T-helper 1 cell treated with Interleukin-12 subunit alpha and Interleukin-12 subunit beta and Interleukin-4 antibody, amounts not matched to agents 30 μg/mL and 1 μg/mL, for 36 hours (primary cell): Measurements from ENCODE around the gene AKR1E2.

ENCODE experiments used
- H3K27ac Mint-ChIP-seq: one replicate; pipeline ENCODE4 v1.8.0; 2021; ENCODE audit warnings: mild to moderate bottlenecking, mixed read lengths
- H3K27me3 Mint-ChIP-seq: one replicate; pipeline ENCODE4 v1.8.0; 2021; ENCODE audit warnings: low read depth, mixed read lengths
- H3K36me3 Mint-ChIP-seq: one replicate; pipeline ENCODE4 v1.8.0; 2021; ENCODE audit warnings: low read depth, mixed read lengths
- H3K4me1 Mint-ChIP-seq: one replicate; pipeline ENCODE4 v1.8.0; 2021; ENCODE audit warnings: low read depth, mixed read lengths
- H3K4me3 Mint-ChIP-seq: one replicate; pipeline ENCODE4 v1.8.0; 2021; ENCODE audit warnings: mild to moderate bottlenecking, moderate library complexity, mixed read lengths
- H3K9me3 Mint-ChIP-seq: one replicate; pipeline ENCODE4 v1.8.0; 2021; ENCODE audit warnings: mixed read lengths

AKR1E2 gene

DNA sequence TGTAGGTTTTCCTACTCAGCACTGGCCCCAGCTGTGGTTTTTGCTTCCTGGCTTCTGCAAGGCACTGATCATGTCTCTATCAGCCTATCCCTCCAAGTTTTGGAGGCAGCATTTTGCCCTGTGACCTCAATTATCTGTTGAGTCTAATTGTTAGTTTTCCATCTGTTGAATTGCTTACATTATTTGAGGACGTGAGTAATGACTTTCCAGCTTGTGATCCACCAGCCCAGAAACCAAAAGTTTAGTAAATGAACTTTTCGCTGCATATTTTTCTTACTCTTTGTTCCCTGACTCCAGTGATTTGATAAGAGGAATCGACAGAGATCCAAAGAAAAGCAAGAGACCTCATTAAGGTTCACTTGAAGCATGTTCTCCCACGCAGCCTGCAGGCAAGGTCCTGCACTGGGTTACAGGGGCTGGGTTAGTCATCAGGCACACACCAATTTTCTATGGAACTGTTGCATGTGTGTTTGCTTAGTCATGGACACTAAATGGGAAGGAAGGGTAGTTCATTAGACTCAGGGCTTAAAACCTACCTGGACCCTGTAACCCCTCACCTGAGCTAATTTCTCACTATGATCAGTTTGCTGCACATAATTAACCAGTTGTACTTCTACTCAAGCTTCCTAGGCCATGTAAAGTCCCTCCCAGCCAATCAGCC is 57.2 kb downstream of the AKR1E2 start:
- Mint-ChIP-seq H3K27ac (no peak overlapping the region), H3K4me3 (no peak overlapping the region), H3K27me3 (no peaks in the 10 kb centered on the region), H3K9me3 (no peaks in the 10 kb centered on the region), H3K36me3 (no peaks in the 10 kb centered on the region), H3K4me1 (peaks cover 6% of the 10 kb centered on the region)

DNA sequence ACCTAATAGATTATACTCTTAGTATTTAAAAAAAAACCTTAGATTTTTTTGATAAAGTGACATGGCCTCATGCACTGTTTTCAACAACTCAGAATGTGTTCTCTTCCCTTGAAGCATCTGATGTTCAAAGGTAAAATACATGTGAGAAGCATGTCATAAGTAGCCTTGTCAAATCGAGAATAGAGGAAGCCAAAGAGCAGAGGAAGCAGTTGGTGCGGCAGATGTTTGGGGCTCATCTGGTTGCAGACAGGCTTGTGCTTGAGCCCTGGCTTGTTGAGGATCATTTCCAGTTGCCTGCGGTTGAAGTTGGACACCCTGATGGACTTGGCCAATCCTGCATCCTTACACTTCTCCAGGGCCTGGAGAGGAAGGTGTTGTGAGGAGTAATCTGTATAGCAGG is 59.2 kb downstream of the AKR1E2 start:
- Mint-ChIP-seq H3K9me3 (no peaks in the 10 kb centered on the region), H3K36me3 (no peaks in the 10 kb centered on the region), H3K27ac (no peak overlapping the region), H3K4me3 (no peak overlapping the region), H3K4me1 (peaks cover 6% of the 10 kb centered on the region), H3K27me3 (no peaks in the 10 kb centered on the region)

DNA sequence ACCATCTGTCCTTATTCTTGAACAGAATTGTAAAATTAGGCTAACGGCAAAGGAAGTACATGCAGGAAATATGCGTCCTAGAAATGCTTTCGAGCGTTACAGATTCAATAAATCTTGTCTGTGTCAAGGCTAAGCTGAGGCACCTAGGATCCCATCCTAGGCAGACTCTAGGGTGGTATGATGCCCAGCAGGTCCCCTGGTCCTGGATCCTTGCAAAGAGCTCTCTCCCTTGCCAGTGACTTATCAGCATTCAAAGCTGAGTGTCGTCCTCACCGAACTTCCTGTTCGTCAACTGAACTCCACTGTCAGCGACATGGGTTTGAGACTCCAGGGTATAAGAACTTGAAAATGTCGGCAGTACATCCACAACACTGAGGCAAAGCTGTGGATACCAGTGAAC is 61.5 kb downstream of the AKR1E2 start:
- H3K4me1 Mint-ChIP-seq: peaks cover 6% of the 10 kb centered on the region
- H3K9me3 Mint-ChIP-seq: no peaks in the 10 kb centered on the region
- H3K4me3 Mint-ChIP-seq: no peak overlapping the region
- no peaks in the 10 kb centered on the region for H3K27me3 Mint-ChIP-seq
- H3K36me3 Mint-ChIP-seq: no peaks in the 10 kb centered on the region
- no peak overlapping the region for H3K27ac Mint-ChIP-seq

- Mint-ChIP-seq H3K27me3 (no peaks in the 10 kb centered on the region), H3K36me3 (no peaks in the 10 kb centered on the region), H3K4me1 (peaks cover 3% of the 10 kb centered on the region), H3K9me3 (no peaks in the 10 kb centered on the region), H3K4me3 (no peak overlapping the region), H3K27ac (no peak overlapping the region)
Measured at GRCh38 chr10:4888236-4888635, 62.2 kb downstream of the AKR1E2 start.

DNA sequence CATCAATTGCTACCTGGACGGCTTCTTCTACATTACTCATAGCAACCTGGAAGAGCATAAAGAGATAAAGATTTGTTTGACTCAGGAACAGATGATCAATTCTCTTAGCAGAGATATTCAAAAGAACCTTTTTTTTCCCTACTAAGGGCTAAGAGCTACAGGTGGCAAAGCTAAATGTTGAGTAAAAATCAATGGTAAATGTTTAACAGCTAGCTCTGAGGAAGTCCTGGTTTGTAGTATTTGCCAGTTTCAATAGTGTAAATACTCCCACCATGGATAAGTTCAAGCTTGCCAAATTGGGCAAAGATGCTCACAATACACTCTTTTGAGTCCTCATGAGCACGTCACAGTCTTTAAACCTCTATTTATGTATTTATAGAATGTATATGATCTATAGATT is 64.0 kb downstream of the AKR1E2 start:
- Mint-ChIP-seq H3K27me3 (no peaks in the 10 kb centered on the region), H3K27ac (no peak overlapping the region), H3K36me3 (no peaks in the 10 kb centered on the region), H3K4me3 (no peak overlapping the region), H3K4me1 (peaks cover 3% of the 10 kb centered on the region), H3K9me3 (no peaks in the 10 kb centered on the region)

DNA sequence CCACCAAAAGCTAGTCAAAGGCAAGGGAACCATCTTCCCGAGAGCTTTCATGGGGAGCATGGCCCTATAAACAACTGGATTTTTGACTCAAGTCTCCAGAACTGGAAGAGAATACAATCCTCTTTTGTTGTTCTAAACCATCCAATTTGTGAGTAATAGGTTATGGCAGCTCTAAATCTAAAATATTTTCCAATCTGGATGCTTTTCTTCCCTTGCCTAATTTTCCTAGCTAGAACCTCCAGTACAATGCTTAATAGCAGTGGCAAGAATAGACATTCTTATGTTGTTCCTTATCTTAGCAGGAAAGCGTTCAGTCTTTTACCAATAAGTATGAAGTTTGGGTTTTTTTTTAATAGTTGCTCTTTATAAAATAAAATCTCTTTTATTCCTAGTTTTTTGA is 66.7 kb downstream of the AKR1E2 start:
- Mint-ChIP-seq H3K4me1 (no peaks in the 10 kb centered on the region), H3K36me3 (no peaks in the 10 kb centered on the region), H3K9me3 (peaks cover 4% of the 10 kb centered on the region), H3K4me3 (no peak overlapping the region), H3K27ac (no peak overlapping the region), H3K27me3 (no peaks in the 10 kb centered on the region)

GRCh38 chr10:4894335-4894734 is 68.3 kb downstream of the AKR1E2 start:
- no peaks in the 10 kb centered on the region for H3K27me3 Mint-ChIP-seq
- no peaks in the 10 kb centered on the region for H3K36me3 Mint-ChIP-seq
- H3K27ac Mint-ChIP-seq: no peak overlapping the region

More at GRCh38 chr10:4894335-4894734, 68.3 kb downstream of the AKR1E2 start:
- H3K9me3 Mint-ChIP-seq: peaks cover 8% of the 10 kb centered on the region
- H3K4me1 Mint-ChIP-seq: no peaks in the 10 kb centered on the region
- no peak overlapping the region for H3K4me3 Mint-ChIP-seq
